ENCODE results near the gene BLOC1S1. TPM values are rescaled to one million over a fixed set of nuclear protein-coding genes. Genes with fewer than 3 reads are reported as not detected.

BLOC1S1 gene
- total and polyA plus RNA-seq, 7 donors: 127 to 260 (median 185) TPM

DNA sequence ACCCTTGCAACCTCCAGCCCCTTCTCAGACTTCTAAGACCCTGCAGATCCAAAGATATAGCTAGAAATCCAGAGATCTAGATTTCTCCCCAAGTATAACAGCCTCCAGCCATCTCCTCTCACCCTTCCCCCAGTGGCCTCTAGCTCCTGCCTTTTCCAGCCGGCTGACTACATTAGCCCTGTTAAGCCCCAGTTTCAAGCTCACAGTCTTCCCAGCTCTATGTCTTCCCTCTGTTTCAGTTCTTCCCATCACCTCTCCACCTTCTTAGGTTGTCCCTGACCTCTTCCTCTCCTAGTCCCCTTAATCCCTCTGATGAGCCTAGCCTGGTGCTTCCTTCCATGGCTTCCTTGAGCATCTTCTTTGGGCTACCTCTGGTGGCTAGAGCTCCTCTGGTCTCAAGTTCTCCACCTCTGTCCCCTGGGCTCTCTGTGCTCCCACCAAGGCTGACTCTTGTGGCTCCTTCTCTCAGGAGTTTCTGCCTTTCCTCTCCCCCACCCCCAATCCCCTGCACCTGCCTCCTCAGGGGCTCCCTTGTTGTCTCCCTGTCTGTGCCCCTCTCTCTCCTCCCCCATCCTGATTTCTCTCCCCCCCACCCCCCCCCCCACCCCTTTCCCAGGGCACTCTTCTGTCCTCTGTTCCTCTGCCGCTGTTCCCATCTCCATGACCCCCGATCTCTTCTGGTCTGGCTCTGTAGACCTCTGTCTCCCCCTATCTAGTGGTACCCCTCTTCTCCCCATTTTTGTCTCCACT, 26.3 kb downstream of the BLOC1S1 start:
- WGBS, 3 donors: 12 to 44% (median 32%) methylated on average over 2 to 3 of the region's 3 CpGs
- TF ChIP-seq, protein P1, sequence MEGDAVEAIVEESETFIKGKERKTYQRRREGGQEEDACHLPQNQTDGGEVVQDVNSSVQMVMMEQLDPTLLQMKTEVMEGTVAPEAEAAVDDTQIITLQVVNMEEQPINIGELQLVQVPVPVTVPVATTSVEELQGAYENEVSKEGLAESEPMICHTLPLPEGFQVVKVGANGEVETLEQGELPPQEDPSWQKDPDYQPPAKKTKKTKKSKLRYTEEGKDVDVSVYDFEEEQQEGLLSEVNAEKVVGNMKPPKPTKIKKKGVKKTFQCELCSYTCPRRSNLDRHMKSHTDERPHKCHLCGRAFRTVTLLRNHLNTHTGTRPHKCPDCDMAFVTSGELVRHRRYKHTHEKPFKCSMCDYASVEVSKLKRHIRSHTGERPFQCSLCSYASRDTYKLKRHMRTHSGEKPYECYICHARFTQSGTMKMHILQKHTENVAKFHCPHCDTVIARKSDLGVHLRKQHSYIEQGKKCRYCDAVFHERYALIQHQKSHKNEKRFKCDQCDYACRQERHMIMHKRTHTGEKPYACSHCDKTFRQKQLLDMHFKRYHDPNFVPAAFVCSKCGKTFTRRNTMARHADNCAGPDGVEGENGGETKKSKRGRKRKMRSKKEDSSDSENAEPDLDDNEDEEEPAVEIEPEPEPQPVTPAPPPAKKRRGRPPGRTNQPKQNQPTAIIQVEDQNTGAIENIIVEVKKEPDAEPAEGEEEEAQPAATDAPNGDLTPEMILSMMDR (IDR thresholded peaks at IDR 0.05): no peak
- DNase-seq (no peak), ATAC-seq (no peak)
- Histone ChIP-seq H3K4me3 (peak overlapping the region; percentile 67), H3K9me3 (no peaks in the 10 kb centered on the region), H3K27ac (no peak overlapping the region), H3K36me3 (ENCODE audit: insufficient read depth in 1 of 2, low read depth in 1 of 2) (no peaks in the 10 kb centered on the region), H3K4me1 (peaks cover 19% of the 10 kb centered on the region), H3K27me3 (ENCODE audit: insufficient read depth in 3 of 3, low read length in 2 of 3) (peaks cover 0 to 8% (median 3%) of the 10 kb centered on the region in 3 donors)
- intact Hi-C loops (cut with DNase I): no loop called here

DNA sequence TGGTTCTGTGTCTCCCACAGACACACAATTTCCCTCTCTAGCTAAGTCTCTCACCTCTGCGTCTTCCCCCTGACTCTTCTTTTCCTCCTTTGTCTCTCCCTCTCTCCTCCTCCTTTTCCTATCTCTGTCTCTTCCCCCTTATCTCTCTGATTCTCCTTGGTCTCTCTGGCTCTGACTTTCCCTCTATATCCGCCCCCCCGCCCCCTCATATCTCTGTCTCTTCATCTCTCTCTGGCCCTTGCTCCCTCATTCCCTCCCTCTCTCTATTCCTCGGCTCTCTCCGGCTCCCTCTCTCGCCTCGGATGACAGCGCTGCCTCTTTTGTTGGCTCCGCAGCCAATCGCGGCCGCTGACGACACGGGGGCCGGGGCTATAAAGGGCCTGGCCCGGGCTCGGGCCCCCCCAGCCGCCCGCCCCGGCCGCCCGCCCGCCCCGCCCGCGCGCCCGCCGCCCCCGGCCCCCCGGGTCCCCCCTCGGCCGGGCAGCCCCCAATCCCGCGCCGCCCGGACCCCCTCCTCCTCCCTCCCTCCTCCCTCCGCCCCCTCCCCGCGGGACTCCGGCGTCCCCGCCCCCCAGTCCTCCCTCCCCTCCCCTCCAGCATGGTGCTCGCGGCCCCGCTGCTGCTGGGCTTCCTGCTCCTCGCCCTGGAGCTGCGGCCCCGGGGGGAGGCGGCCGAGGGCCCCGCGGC, 27.0 kb downstream of the BLOC1S1 start, which contains the start of gene GDF11:
TSS of gene GDF11 (plus strand) at position 404 of the 687 bp plus-strand sequence. CDS start at position 599, 195 bp downstream.
- intact Hi-C loops (cut with DNase I): no loop called here
- H3K27ac ChIP-seq: no peak within 1 kb of the TSS
- peak within 1 kb of the TSS; percentile 67 for H3K4me3 ChIP-seq
- peaks cover 0 to 8% (median 3%) of the 10 kb centered on the region in 3 donors for H3K27me3 ChIP-seq (ENCODE audit: insufficient read depth in 3 of 3, low read length in 2 of 3)
- H3K36me3 ChIP-seq (ENCODE audit: insufficient read depth in 1 of 2, low read depth in 1 of 2): no peaks in the 10 kb centered on the region
- WGBS, 3 donors: 0 to 2% (median 1%) methylated on average over 24 to 47 of the region's 53 CpGs
- TF ChIP-seq, protein P1 (IDR thresholded peaks at IDR 0.05): no peak
- DNase-seq (peak; percentile 77 to 85), ATAC-seq (peak; percentile 40 to 60 (median 48))
- peaks cover 19% of the 10 kb centered on the region for H3K4me1 ChIP-seq
- H3K9me3 ChIP-seq: no peaks in the 10 kb centered on the region

GRCh38 chr12:55743406-55744339, 27.8 kb downstream of the BLOC1S1 start:
- peak overlapping the region; percentile 67 for H3K4me3 ChIP-seq
- H3K4me1 ChIP-seq: peaks cover 19% of the 10 kb centered on the region
- H3K9me3 ChIP-seq: no peaks in the 10 kb centered on the region
- H3K27ac ChIP-seq: no peak overlapping the region
- DNase-seq: peak; percentile 65 to 79
- TF ChIP-seq, protein P1 (IDR thresholded peaks at IDR 0.05): no peak
- WGBS, 3 donors: 1 to 2% (median 2%) methylated on average over 53 to 72 of the region's 73 CpGs
- peaks cover 0 to 8% (median 3%) of the 10 kb centered on the region in 3 donors for H3K27me3 ChIP-seq (ENCODE audit: insufficient read depth in 3 of 3, low read length in 2 of 3)
- no peaks in the 10 kb centered on the region for H3K36me3 ChIP-seq (ENCODE audit: insufficient read depth in 1 of 2, low read depth in 1 of 2)
- peak; percentile 28 to 61 (median 48) for ATAC-seq
- intact Hi-C loops (cut with DNase I): no loop called here

GRCh38 chr12:55744340-55745030, 28.6 kb downstream of the BLOC1S1 start:
- Histone ChIP-seq H3K36me3 (ENCODE audit: insufficient read depth in 1 of 2, low read depth in 1 of 2) (no peaks in the 10 kb centered on the region), H3K4me1 (peaks cover 19% of the 10 kb centered on the region), H3K4me3 (peak overlapping the region; percentile 67), H3K9me3 (no peaks in the 10 kb centered on the region), H3K27me3 (ENCODE audit: insufficient read depth in 3 of 3, low read length in 2 of 3) (peaks cover 0 to 8% (median 3%) of the 10 kb centered on the region in 3 donors), H3K27ac (no peak overlapping the region)
- intact Hi-C loops (cut with DNase I): no loop called here
- TF ChIP-seq, protein P1 (IDR thresholded peaks at IDR 0.05): no peak
- ATAC-seq (peak in 1 of 4 donors; percentile 4), DNase-seq (no peak)
- 26 to 42% (median 31%) methylated on average over 11 of the region's 11 CpGs for WGBS, 3 donors

All from psoas muscle (tissue), 8 donors.